Stomach (tissue), 4 donors: ENCODE data around the gene PANK4.

ENCODE experiments used
- POLR2AphosphoS5 ChIP-seq, 3 donors: sonication (generic); formaldehyde crosslinking; IDR thresholded peaks; one replicate each; pipeline ENCODE4 v1.6.1; 2016; ENCODE audit warnings: antibody characterized with exemption in 3 of 3
- TF ChIP-seq, protein P1 (sequence below), 7 experiments: fragments of 450-650 bp in 4 of 7; fragments of 200-600 bp in 3 of 7; sonication (generic) in 3 of 7; IDR thresholded peaks; one replicate each; pipeline ENCODE4 v1.5.1; 2016 to 2019; ENCODE audit warnings: antibody characterized with exemption in 7 of 7, control low read depth in 2 of 7, mild to moderate bottlenecking in 1 of 7

DNA sequence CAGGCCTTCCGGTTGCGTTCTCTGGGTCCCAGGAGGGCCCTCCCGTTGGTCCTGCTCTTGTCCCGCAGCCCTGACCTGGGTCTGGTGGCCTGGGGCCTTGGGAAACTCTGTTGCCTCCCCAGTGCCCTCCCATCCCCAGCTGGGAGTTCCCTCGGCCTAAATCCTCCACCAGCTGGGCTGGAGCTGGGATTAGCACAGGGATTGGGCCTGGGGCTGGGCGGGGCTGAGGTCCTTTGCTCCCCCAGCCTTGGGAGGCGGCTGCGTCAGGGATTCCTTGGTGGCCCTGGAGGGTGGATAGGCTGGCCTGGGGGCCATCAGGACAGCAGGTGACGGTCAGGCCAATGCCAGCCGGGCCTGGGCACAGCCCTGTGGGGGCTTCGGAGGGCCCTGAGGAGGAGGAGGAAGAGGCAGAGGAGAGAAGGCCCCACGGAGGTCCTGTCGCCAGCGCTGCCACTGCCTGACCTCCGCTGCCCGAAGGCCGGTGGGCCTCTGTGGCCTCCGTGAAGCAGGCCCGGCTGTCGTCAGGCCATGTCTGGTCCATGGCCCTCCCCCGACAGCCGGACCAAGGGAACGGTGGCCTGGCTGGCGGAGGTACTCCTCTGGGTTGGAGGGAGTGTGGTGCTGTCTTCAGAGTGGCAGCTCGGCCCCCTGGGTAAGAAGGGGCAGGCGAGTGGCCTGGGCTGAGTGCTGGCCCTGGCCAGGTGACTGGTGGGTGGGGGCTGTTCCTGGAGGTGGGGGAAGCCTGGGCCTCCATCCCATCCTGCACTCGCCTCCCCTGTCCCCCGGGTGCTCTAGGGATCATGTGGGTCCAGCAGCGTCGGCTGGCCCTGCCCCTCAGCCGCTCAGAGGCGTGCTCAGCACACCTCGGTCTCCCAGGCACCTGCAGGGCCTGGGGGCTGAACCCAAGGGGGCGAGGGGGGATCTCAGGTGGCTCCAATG lies 50.1 kb downstream of the PANK4 start, which contains the start of gene PLCH2:
- no peak for TF ChIP-seq POLR2AphosphoS5 (IDR thresholded peaks at IDR 0.05)
- TF ChIP-seq, protein P1, sequence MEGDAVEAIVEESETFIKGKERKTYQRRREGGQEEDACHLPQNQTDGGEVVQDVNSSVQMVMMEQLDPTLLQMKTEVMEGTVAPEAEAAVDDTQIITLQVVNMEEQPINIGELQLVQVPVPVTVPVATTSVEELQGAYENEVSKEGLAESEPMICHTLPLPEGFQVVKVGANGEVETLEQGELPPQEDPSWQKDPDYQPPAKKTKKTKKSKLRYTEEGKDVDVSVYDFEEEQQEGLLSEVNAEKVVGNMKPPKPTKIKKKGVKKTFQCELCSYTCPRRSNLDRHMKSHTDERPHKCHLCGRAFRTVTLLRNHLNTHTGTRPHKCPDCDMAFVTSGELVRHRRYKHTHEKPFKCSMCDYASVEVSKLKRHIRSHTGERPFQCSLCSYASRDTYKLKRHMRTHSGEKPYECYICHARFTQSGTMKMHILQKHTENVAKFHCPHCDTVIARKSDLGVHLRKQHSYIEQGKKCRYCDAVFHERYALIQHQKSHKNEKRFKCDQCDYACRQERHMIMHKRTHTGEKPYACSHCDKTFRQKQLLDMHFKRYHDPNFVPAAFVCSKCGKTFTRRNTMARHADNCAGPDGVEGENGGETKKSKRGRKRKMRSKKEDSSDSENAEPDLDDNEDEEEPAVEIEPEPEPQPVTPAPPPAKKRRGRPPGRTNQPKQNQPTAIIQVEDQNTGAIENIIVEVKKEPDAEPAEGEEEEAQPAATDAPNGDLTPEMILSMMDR (IDR thresholded peaks at IDR 0.05): no peak
